GM23248 (cell line): Measurements from ENCODE around the gene HDGF. TPM values are rescaled to one million over a fixed set of nuclear protein-coding genes. Genes with fewer than 3 reads are reported as not detected.
A peak's percentile ranks its signal among the peaks of the same experiment; 100 is the strongest.

Experiments used
- DNase-seq: peaks from one replicate; pipeline ENCODE4 v3.0.0-alpha.2; 2015
- H2AFZ ChIP-seq: fragments of 200-600 bp; sonication (generic); 2 replicates; pipeline ENCODE4 v1.6.1; 2016; ENCODE audit warnings: antibody characterized with exemption
- H3F3A ChIP-seq: fragments of 200-600 bp; sonication (generic); 2 replicates; pipeline ENCODE4 v1.6.1; 2016; ENCODE audit warnings: mild to moderate bottlenecking, antibody characterized with exemption, mixed run types; ENCODE audit not compliant: insufficient read depth
- H3K27ac ChIP-seq: fragments of 200-600 bp; sonication (generic); 2 replicates; pipeline ENCODE4 v1.5.1; 2016; ENCODE audit warnings: mild to moderate bottlenecking
- H3K27me3 ChIP-seq: fragments of 200-600 bp; sonication (generic); replicated peaks from 2 replicates; pipeline ENCODE4 v1.6.1; 2016; ENCODE audit warnings: mild to moderate bottlenecking; ENCODE audit not compliant: insufficient read depth
- H3K36me3 ChIP-seq: fragments of 200-600 bp; sonication (generic); 2 replicates; pipeline ENCODE4 v1.6.1; 2016; ENCODE audit warnings: low read depth, mild to moderate bottlenecking
- H3K4me1 ChIP-seq: fragments of 200-600 bp; sonication (generic); 2 replicates; pipeline ENCODE4 v1.6.1; 2016; ENCODE audit warnings: mild to moderate bottlenecking; ENCODE audit not compliant: insufficient read depth
- H3K4me2 ChIP-seq: fragments of 200-600 bp; sonication (generic); one replicate; pipeline ENCODE4 v1.6.1; 2016; ENCODE audit warnings: mild to moderate bottlenecking; ENCODE audit not compliant: unreplicated experiment
- H3K4me3 ChIP-seq: fragments of 200-600 bp; sonication (generic); 2 replicates; pipeline ENCODE4 v1.5.1; 2016; ENCODE audit warnings: mild to moderate bottlenecking
- H3K79me2 ChIP-seq: fragments of 200-600 bp; sonication (generic); 2 replicates; pipeline ENCODE4 v1.6.1; 2016; ENCODE audit warnings: mild to moderate bottlenecking; ENCODE audit not compliant: insufficient read depth
- H3K9ac ChIP-seq: fragments of 200-600 bp; sonication (generic); 2 replicates; pipeline ENCODE4 v1.6.1; 2016; ENCODE audit warnings: mild to moderate bottlenecking
- H3K9me2 ChIP-seq: fragments of 200-600 bp; sonication (generic); 2 replicates; pipeline ENCODE4 v1.6.1; 2016; ENCODE audit warnings: mixed run types, mild to moderate bottlenecking, moderate library complexity; ENCODE audit not compliant: insufficient read depth
- H3K9me3 ChIP-seq: fragments of 200-600 bp; sonication (generic); one replicate; pipeline ENCODE4 v1.6.1; 2017; ENCODE audit warnings: low read depth
- H4K20me1 ChIP-seq: fragments of 200-600 bp; sonication (generic); 2 replicates; pipeline ENCODE4 v1.6.0; 2016; ENCODE audit not compliant: insufficient read depth
- EZH2 ChIP-seq: fragments of 200-600 bp; sonication (generic); IDR thresholded peaks from 2 replicates; pipeline ENCODE4 v1.6.1; 2018; ENCODE audit warnings: antibody characterized with exemption, mild to moderate bottlenecking; ENCODE audit not compliant: insufficient read depth, poor library complexity, severe bottlenecking
- EZH2phosphoT487 ChIP-seq: fragments of 200-600 bp; sonication (generic); IDR thresholded peaks from 2 replicates; pipeline ENCODE4 v1.6.1; 2018; ENCODE audit warnings: antibody characterized with exemption, moderate library complexity, mild to moderate bottlenecking, low read depth; ENCODE audit not compliant: insufficient read depth
- WGBS, 2 experiments: methylation state at CpG; one replicate each; pipeline ENCODE4 v1.1.6; 2015 to 2017; ENCODE audit warnings: low lambda C conversion rate in 2 of 2, low coverage in 1 of 2; ENCODE audit errors: missing lambda C conversion rate in 2 of 2; 5-methylcytosine and 5-hydroxymethylcytosine counted together
- in situ Hi-C: fragments of 300-500 bp; cut with MboI; formaldehyde crosslinking; loops from 2 replicates; pipeline ENCODE4 v1.15.0; 2020
- polyA plus RNA-seq: library from polyadenylated mRNA; unstranded; fragments of >200 nt; fragmentation: Nextera tagmentation; extraction: Ambion mirVana; gene quantifications from 2 replicates; pipeline ENCODE4 v1.2.1, GENCODE V29; 2016
- total RNA-seq: library from RNA; depleted of rRNA; stranded (reverse); fragments of >200 nt; shearing (Covaris generic); gene quantifications from 2 replicates; pipeline ENCODE4 v1.2.3, GENCODE V29; 2014

Gene HDGF
- total and polyA plus RNA-seq, 2 experiments from 2014 or later = 95.4 to 185 TPM

DNA sequence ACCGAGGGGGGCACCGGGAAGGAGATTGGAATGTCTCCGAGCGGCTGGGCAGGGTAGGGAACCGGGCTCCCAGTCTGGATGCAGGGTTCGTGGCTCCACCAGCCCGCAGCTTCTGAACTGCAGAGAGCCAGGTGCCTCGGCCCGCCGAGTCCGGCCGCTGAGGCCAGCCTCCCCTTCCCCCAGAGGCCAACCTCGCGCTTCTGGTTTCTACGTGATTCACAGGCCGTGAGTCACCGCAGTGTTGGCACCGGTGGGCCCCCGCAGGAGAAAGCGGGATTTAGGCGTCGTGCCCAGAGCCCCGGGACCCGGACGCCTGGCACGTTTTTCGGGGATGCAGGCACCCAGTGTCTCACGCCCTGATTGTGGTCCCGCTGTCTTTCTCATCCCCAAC is 46.5 kb downstream of the HDGF start:
- peak overlapping the region; percentile 78 for H3K9ac ChIP-seq

DNA sequence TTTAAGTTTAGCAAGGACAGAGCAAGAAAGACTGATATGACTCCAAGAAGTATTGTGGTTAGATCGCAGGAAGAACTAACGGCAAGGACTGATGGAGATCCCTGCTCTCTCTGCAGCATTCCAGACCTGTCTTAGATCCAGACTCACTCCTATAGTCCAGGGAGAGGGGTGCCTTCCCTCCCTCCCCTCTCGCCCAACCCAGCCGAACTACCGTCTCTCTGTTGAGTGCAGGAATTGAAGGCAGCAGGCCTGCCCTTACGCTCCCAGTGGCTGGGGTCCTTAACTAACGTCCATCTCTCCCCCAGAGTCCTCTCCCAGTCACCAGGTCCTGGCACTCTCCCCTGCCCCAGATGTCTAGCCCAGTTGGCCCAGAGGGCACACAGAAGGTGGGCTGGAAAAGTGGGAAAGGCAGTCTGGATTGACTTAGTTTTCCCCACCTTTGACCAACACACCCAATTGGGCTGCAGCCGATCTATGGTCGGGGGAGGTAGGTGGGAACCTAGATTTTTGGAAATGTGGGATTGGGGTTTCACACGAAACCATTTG is 47.2 kb downstream of the HDGF start:
- peaks cover 21% of the 10 kb centered on the region for H3F3A ChIP-seq
- peak overlapping the region; percentile 71 for H3K4me3 ChIP-seq
- no peaks in the 10 kb centered on the region for H3K36me3 ChIP-seq
- no peaks in the 10 kb centered on the region for H3K9me3 ChIP-seq
- in situ Hi-C loops = no loop called here
- H3K4me2 ChIP-seq = peak overlapping the region; percentile 87
- TF ChIP-seq EZH2 (no peak), EZH2phosphoT487 (no peak)
- H2AFZ ChIP-seq = no peak overlapping the region; the same call in 1 of the 2 replicates
- DNase-seq = no peak
- no peaks in the 10 kb centered on the region for H3K79me2 ChIP-seq
- WGBS, 2 experiments = 30 to 41% methylated on average over 10 of the region's 10 CpGs
- H4K20me1 ChIP-seq = no peaks in the 10 kb centered on the region
- no peaks in the 10 kb centered on the region for H3K27me3 ChIP-seq
- no peaks in the 10 kb centered on the region for H3K9me2 ChIP-seq
- H3K4me1 ChIP-seq = peaks cover 51% of the 10 kb centered on the region
- H3K27ac ChIP-seq = no peak overlapping the region
- H3K9ac ChIP-seq = peak overlapping the region; percentile 78

More for the DNA sequence above, 46.5 kb downstream of the HDGF start:
- Histone ChIP-seq H2AFZ (peak overlapping the region; percentile 77), H3K4me2 (peak overlapping the region; percentile 87), H3K9me2 (no peaks in the 10 kb centered on the region), H4K20me1 (no peaks in the 10 kb centered on the region), H3K79me2 (no peaks in the 10 kb centered on the region), H3F3A (peaks cover 26% of the 10 kb centered on the region), H3K27ac (no peak overlapping the region), H3K9me3 (no peaks in the 10 kb centered on the region), H3K4me1 (peaks cover 58% of the 10 kb centered on the region), H3K36me3 (no peaks in the 10 kb centered on the region), H3K4me3 (peak overlapping the region; percentile 71), H3K27me3 (no peaks in the 10 kb centered on the region)
- whole genome bisulfite sequencing, 2 experiments = 1% methylated on average over 20 to 29 of the region's 29 CpGs
- DNase-seq = peak; percentile 92
- TF ChIP-seq EZH2 = no peak
- TF ChIP-seq EZH2phosphoT487 = no peak
- in situ Hi-C loops = no loop called here

DNA sequence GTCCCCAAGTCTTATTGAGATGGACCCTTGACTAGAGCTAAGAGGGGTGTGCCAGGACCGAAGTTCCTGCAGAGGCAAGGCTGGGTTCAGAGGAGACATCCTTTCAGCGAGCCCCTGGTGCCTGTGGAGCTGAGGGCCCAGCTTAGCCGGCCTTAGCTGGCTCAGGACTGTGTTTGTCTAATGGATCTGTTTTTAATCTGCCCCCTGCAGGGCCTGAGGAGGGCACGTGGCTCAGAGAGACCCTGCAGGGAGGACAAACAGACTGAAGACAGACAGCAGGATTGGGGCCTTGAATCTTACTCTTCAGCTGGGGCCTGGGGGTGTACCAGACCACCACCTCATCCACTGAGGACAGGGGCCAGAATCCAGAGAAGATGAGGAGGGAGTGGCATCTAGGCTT is 47.7 kb downstream of the HDGF start:
- Histone ChIP-seq H4K20me1 (no peaks in the 10 kb centered on the region), H3K27ac (no peak overlapping the region), H3K27me3 (no peaks in the 10 kb centered on the region), H3K4me1 (peaks cover 46% of the 10 kb centered on the region), H3K9me3 (no peaks in the 10 kb centered on the region), H2AFZ (no peak overlapping the region), H3F3A (peaks cover 16% of the 10 kb centered on the region), H3K9ac (peak overlapping the region; percentile 78; the same call in 1 of the 2 replicates), H3K4me2 (peak overlapping the region; percentile 87), H3K36me3 (no peaks in the 10 kb centered on the region), H3K9me2 (no peaks in the 10 kb centered on the region), H3K4me3 (peak overlapping the region; percentile 71), H3K79me2 (no peaks in the 10 kb centered on the region)
- 16 to 28% methylated on average over 4 of the region's 4 CpGs for WGBS, 2 experiments
- peak; percentile 23 for DNase-seq
- in situ Hi-C loops = no loop called here
- TF ChIP-seq EZH2phosphoT487 (no peak), EZH2 (no peak)

DNA sequence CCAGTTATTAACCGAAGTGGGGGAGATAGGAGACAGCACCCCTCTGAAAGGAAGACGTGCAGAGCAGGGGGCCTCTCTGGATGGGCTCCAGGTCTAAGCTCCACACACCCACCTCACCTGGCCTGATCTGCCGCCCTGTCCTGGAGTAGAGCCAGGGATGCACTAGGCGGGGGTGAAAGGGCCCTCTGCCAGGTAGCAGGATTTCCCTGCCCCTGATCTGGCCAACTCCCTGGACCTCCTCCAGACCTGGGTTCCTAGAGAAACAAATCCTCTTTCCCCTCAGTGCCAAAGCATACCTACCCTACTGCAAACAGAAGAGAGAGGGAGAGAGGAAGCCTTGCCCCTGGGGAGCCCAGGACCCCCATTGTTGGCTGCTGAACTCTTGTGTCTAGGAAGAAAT is 48.1 kb downstream of the HDGF start:
- Histone ChIP-seq H3K27me3 (no peaks in the 10 kb centered on the region), H3K27ac (no peak overlapping the region), H3K9me3 (no peaks in the 10 kb centered on the region), H4K20me1 (no peaks in the 10 kb centered on the region), H3K36me3 (no peaks in the 10 kb centered on the region), H3K9me2 (no peaks in the 10 kb centered on the region), H3F3A (peaks cover 12% of the 10 kb centered on the region; the same call in 1 of the 2 replicates), H3K9ac (0 out of 2 replicates have a peak overlapping the region, but pooled peaks have one; percentile 78), H3K4me1 (peaks cover 42% of the 10 kb centered on the region), H3K79me2 (no peaks in the 10 kb centered on the region), H2AFZ (no peak overlapping the region), H3K4me2 (no peak overlapping the region), H3K4me3 (peak overlapping the region; percentile 71)
- TF ChIP-seq EZH2 (no peak), EZH2phosphoT487 (no peak)
- in situ Hi-C loops = no loop called here
- WGBS, 2 experiments = 56 to 61% methylated on average over 4 of the region's 4 CpGs
- DNase-seq = no peak
